ELR (cell line): ENCODE measurements around the gene RTN4RL2.

Experiments used
- DNase-seq: peaks from one replicate; pipeline ENCODE4 v3.0.0-alpha.2; 2015; ENCODE audit warnings: low read depth

Gene RTN4RL2

DNA sequence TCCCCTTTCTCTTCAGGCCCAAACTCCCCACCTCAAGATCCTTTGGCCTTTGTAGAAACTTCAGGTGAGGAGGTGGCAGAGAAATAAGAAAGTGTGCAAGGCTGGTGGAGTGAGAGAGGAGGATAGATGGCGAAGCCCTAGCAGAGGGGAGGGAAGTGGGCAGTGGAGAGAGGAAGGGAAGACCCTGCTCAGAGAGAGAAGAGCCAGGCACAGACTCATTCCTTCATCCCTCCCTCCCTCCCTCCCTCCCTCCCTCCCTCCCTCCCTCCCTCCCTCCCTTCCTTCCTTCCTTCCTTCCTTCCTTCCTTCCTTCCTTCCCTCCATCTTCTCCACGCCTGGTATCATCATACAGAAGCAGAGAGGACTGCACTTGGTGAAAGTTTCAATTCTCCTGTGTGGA is 21.0 kb downstream of the RTN4RL2 start:
- DNase-seq, result no peak

DNA sequence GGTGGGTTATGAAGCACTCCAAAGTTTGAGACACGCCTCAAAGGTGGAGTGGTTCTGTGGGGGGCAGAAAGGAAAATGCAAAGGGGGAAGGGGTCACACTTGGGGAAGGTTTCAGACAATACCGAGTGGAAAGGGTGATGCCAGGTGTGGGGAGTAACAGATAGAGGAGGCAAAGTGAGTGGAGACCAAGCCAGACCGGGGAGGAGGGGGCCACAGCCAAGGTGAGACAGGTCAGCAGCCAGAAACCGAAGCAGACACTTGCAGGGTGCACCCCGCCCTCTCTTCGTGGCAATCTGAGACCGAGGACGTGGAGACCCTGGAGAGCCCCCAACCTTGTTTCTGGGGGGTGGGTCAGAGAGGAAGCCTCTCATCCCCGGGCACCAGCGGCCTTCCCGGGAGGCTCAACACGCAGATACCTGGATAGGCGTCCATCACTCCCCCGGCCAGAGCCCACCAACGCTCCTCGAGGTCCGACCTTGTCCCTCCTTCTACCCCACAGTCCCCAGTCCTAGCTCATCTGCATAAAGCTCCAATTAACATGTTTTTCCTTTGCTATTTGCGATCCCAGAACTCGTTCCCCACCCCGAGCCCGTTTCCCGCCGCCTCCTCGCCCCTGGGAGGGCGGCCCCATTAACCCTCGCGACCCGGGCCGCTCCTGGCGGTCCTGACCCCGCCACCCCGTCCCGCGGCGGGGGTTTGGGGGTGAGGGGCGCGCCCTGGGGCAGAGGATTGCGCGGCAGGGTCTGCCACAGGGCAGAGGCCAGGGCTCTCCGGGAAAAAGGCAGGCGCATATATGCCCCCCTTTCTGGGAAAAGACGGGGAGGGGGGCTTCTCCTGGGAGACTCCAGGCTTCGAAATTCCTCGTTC is 21.8 kb downstream of the RTN4RL2 start:
- no peak for DNase-seq

DNA sequence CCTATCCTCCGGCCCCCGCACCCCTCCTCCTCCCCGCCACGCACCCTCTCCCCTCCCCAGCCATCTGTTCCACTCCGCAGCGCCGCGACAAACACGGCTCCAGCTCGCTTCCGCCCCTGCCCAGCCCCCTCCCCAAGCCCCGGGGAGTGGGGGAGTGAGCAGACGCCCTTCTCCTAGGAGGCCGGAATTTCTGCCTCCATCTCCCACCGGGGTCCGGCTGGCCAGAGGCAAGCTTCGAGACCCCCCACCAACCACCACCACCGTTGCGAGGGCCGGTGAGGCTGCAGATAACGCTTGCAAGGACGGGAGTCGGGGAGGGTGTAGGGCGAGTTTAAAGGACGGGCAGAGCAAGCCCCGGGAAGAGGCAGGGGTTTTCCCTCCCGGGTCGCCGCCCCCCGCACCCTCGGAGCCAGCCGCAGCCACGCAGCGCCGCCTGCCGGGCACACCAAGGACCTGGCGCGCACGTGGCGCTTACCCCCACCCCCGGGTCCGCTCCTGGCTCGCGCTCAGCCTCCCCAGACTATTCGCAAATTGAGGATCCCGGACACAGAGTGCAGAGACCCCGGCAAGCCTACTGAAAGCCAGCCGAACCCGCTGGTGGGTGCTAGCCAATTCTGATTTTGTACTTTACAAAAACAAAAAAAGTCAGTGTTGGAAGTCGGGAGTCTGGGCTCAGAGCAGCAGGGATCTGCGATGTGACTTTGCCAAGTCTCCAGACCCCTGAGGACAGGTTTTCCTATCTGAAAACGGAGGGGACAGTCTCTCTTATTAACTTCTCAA is 22.6 kb downstream of the RTN4RL2 start:
- peak; percentile 50 for DNase-seq

DNA sequence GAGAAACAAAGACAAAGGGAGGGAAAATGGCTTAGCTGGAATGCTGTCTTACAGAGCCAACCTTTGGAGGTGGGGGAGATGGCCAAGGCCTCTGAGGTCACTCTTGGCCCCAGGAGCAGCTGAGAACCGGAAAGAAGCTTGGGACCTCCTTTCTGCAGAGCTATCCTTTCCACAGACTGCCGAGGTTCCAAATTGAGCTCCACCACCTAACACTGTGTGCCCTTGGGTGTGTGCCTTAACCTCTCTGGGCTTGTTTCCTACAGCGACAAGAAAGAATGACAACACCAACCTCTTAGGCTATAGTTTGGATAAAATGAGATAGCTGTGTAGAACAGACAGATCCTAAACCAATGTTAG is 23.2 kb downstream of the RTN4RL2 start:
- no peak for DNase-seq

DNA sequence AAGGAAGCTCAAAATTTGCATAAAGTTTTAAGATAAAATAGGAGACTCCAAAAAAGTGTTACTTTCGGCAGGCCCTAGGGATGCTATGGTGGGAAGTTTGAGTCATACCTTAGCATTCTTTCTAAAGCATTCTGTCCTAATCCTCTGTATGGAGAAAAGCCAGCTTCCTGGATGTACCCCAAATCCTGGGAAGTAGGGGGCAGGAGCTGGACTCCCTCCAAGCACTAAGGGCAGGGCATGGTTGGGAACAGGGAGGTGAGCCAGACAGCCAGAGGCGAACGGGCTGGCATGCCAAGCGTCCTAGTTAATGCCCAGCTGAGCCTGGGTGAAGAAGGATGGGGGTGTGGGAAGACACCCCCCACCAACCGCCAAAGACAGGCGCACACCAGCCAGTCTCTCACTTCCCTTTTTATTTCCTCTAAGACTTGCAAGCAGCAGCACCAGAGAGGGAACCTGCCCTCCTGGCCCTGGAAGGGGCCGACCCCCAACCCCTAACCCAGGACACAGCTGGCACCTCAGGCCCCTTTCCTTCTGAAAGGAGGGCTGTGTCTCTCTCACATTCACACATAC is 23.9 kb downstream of the RTN4RL2 start:
- no peak for DNase-seq

GRCh38 chr11:57485217-57485990 is 25.1 kb downstream of the RTN4RL2 start:
- DNase-seq, result peak; percentile 37

DNA sequence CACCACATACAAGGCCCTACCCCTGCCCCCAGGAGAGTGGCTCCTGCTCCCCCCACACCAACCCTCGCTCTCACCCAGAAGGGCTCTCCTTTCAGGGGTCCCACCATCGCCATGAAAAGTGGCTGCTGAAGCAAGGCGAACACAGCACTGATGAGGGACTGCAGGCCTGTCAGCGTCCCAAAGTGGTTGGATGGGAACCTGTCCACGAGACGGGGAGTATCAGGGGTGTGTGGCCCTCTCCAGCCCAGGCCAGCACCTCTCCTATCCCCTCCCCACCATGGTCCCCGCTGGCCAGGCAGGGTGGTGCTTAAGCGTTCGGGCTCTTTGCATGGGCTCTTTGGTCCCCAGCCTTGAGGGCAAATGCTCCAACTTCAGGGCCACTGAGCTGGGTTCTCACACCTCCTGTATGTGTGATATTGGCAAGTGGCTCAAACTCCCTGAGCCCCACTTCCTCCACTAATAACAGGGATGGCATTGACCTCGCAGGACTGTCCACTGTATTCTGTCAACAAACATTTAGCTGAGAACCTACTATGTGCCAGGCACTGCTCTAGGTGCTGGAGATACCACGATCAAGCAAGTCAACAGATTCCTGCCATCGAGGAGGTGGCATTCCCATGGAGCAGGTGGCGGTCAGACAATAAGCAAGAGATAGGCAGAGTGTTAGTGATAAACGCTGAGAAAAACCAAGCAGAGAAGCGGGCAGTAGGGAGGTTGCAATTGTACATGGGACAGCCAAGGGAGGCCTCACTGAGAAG is 26.9 kb downstream of the RTN4RL2 start:
- no peak for DNase-seq

GRCh38 chr11:57487920-57488659 is 27.8 kb downstream of the RTN4RL2 start:
- DNase-seq, result no peak

GRCh38 chr11:57490456-57491248 is 30.3 kb downstream of the RTN4RL2 start:
- peak; percentile 53 for DNase-seq

- DNase-seq, result peak; percentile 49
These were observed 31.2 kb downstream of the RTN4RL2 start for GRCh38 chr11:57491371-57492061.

- DNase-seq, result peak; percentile 53
These were observed 33.5 kb downstream of the RTN4RL2 start for GRCh38 chr11:57493507-57494503.

DNA sequence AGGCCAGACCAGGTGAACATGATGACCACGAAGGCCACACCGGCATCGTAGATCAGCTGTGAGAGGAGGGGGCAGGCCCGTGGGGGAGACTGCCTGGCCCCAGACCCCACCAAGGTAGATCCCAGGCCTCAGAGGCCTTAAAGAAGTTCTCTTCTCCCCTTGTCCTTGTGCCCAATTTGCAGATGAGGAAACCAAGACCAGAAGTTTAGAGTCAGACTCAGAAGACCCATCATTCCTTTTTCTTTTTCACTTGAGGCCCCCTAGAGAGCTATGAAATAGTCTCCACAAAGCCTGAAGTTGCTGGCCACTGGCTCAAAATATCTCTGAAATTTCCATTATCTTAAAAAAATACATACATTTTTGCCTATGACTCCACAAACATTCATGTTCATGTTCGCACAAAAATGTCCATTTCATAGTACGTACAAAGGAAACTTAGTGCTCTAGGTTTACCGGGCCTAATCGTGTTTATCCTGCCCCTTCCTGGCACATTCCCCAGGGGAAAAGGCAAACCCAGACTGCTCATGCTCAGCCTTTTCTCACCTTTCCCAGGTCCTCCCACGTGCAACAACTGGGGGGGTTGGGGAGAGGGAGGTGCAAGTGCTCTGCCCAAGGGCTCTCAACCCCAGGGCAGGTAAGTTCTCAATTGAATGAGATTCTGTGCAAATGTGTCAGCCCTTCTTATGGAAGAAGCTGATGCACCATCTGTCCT is 35.9 kb downstream of the RTN4RL2 start:
- DNase-seq, result no peak

DNA sequence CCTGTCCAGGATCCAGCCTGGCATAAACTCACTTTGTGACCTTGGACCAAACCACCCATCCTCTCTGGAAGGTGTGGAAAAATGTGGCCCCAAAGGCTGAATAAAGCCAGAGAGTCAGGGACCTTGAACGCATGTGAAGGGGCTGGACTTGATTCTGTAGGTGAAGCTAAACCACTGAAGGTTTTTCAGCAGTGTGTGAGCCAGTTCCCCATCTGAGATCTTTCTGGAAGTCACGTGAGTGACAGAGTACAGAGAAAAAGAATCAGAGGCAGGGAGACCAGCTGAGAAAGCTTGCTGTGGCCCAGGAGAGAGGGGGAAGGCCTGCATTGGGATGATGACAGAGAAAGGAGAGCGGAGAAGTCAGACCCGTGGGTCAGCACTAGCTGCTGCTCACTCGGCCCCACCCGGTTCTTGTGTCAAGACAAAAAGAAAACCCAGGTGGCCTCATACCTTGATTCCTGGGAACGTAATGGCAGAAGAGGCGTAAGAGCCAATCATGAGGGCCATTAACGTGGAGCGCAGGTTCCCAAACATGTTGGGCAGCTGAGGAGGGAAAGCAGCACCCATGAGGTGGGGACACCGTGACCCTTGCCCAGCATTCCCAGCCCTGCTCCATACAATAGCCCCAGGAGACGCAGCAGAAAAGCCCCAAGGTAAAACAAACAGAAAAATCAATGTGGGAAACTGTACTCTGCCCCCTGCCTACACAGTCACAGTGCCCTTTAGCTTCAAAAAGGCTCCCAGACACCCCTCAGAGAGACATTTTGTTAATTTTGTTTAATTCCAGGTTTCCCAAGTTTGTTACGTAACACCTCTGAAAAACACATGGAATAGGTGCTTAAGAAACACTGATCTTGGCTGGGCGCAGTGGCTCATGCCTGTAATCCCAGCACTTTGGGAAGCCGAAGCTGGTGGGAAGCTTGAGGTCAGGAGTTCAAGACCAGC is 37.2 kb downstream of the RTN4RL2 start:
- DNase-seq, result no peak

DNA sequence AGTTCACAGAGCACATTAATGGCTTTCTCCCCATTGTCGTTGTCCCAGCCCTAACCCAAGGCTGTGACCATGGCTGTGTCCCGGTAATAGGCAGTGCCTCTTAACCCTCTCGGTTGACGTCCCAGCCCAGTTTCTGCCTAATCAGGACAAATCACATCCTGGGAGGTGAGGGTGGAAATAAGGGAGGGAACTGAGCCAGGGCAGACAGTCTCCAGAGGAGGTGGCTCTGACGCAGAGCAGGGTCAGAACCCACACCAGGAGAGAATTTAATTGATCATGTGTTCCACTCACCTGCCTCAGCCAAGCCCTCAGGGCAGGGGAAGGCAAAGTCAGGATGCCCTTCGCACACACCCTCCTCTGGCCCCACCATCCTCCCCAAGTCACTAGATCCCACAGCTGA is 38.2 kb downstream of the RTN4RL2 start:
- DNase-seq, result no peak

GRCh38 chr11:57499413-57499982 is 39.2 kb downstream of the RTN4RL2 start:
- DNase-seq, result peak; percentile 91

DNA sequence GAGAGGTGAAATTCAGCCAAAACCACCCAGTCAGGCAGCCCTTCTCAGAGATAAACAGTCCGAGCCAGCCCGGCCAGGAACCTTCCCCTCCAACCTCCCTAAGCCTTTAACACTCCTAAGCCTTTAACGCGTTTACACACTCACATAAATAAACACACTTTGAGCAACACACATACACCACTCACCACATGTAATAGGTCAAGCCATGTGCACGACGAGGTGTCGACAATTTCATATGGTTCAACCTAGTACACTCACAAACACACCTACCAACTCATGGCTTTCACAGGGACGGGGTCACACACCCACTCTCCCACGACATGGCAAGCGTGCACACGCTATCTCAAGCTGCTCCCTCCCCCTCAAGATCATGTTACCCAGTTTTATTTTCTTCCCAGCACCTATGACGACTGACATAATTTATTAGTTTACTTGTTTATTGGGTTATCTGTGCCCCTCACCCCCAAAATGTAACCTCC is 39.7 kb downstream of the RTN4RL2 start:
- DNase-seq, result no peak
